ENCODE data around the gene GTF2F2. TPM values are rescaled to one million over a fixed set of nuclear protein-coding genes. Genes with fewer than 3 reads are reported as not detected.

The GTF2F2 gene
- total and polyA plus RNA-seq, 9 donors = 12.4 to 19.2 (median 14.6) TPM

GRCh38 chr13:45231305-45231704 is 111.0 kb downstream of the GTF2F2 start:
- no peak for TF ChIP-seq EP300 (IDR thresholded peaks at IDR 0.05)
- TF ChIP-seq POLR2A (IDR thresholded peaks at IDR 0.05) = no peak
- no peak overlapping the region for H3K4me3 ChIP-seq
- WGBS, 3 donors = 54 to 78% (median 78%) methylated on average over 4 of the region's 4 CpGs
- no peak overlapping the region for H3K27ac ChIP-seq
- H3K27me3 ChIP-seq = no peaks in the 10 kb centered on the region
- H3K4me1 ChIP-seq (ENCODE audit: insufficient read depth) = peaks cover 2% of the 10 kb centered on the region
- no peaks in the 10 kb centered on the region for H3K9me3 ChIP-seq
- intact Hi-C loops (cut with DNase I) = loop anchor here in 1 of 4 donors (1.0 kb wide), 1 partner anchor 19 kb away; no protein-coding TSS in a partner anchor
- no peak for DNase-seq
- H3K36me3 ChIP-seq = no peaks in the 10 kb centered on the region

- 33 to 45% (median 40%) methylated on average over 1 of the region's 1 CpG for WGBS, 3 donors
- intact Hi-C loops (cut with DNase I) = loop anchor here in 1 of 4 donors (1.0 kb wide), 1 partner anchor 19 kb away; no protein-coding TSS in a partner anchor
- TF ChIP-seq EP300 (IDR thresholded peaks at IDR 0.05) (no peak), CTCF (IDR thresholded peaks at IDR 0.05) (no peak), POLR2A (IDR thresholded peaks at IDR 0.05) (no peak)
- Histone ChIP-seq H3K4me3 (no peak overlapping the region), H3K27me3 (no peaks in the 10 kb centered on the region), H3K9me3 (no peaks in the 10 kb centered on the region), H3K4me1 (ENCODE audit: insufficient read depth) (peaks cover 2% of the 10 kb centered on the region), H3K27ac (no peak overlapping the region), H3K36me3 (no peaks in the 10 kb centered on the region)
- no peak for DNase-seq
These were observed 111.4 kb downstream of the GTF2F2 start for GRCh38 chr13:45231722-45232121.

- H3K4me1 ChIP-seq (ENCODE audit: insufficient read depth) = peaks cover 2% of the 10 kb centered on the region
- H3K9me3 ChIP-seq = no peaks in the 10 kb centered on the region
- no peak for DNase-seq
- no peak overlapping the region for H3K27ac ChIP-seq
- intact Hi-C loops (cut with DNase I) = no loop called here
- H3K4me3 ChIP-seq = no peak overlapping the region
- TF ChIP-seq POLR2A (IDR thresholded peaks at IDR 0.05) (no peak), CTCF (IDR thresholded peaks at IDR 0.05) (no peak), EP300 (IDR thresholded peaks at IDR 0.05) (no peak)
- H3K36me3 ChIP-seq = no peaks in the 10 kb centered on the region
- no peaks in the 10 kb centered on the region for H3K27me3 ChIP-seq
- 95 to 100% (median 96%) methylated on average over 2 of the region's 2 CpGs for WGBS, 3 donors
These were observed 112.3 kb downstream of the GTF2F2 start for GRCh38 chr13:45232591-45232990.

- H3K36me3 ChIP-seq = no peaks in the 10 kb centered on the region
- H3K4me3 ChIP-seq = no peak overlapping the region
- H3K27ac ChIP-seq = no peak overlapping the region
- peaks cover 2% of the 10 kb centered on the region for H3K4me1 ChIP-seq (ENCODE audit: insufficient read depth)
- intact Hi-C loops (cut with DNase I) = no loop called here
- no peak for DNase-seq
- H3K27me3 ChIP-seq = no peaks in the 10 kb centered on the region
- no peaks in the 10 kb centered on the region for H3K9me3 ChIP-seq
- WGBS, 3 donors = 92 to 96% (median 94%) methylated on average over 4 of the region's 4 CpGs
- TF ChIP-seq POLR2A (IDR thresholded peaks at IDR 0.05) = no peak
- TF ChIP-seq CTCF (IDR thresholded peaks at IDR 0.05) = no peak
- no peak for TF ChIP-seq EP300 (IDR thresholded peaks at IDR 0.05)
These were observed 118.9 kb downstream of the GTF2F2 start for GRCh38 chr13:45238945-45239795.

- no peak overlapping the region for H3K4me3 ChIP-seq
- intact Hi-C loops (cut with DNase I) = no loop called here
- no peaks in the 10 kb centered on the region for H3K27me3 ChIP-seq
- no peak for TF ChIP-seq POLR2A (IDR thresholded peaks at IDR 0.05)
- no peak for TF ChIP-seq EP300 (IDR thresholded peaks at IDR 0.05)
- no peak for TF ChIP-seq CTCF (IDR thresholded peaks at IDR 0.05)
- H3K36me3 ChIP-seq = no peaks in the 10 kb centered on the region
- DNase-seq = no peak
- no peaks in the 10 kb centered on the region for H3K9me3 ChIP-seq
- H3K27ac ChIP-seq = no peak overlapping the region
- H3K4me1 ChIP-seq (ENCODE audit: insufficient read depth) = peaks cover 2% of the 10 kb centered on the region
These were observed 119.8 kb downstream of the GTF2F2 start for GRCh38 chr13:45240143-45240542.

Data from ovary (tissue), 9 donors.